Astrocyte (in vitro differentiated cells and primary cell): ENCODE data around the gene TAF11. TPM values are rescaled to one million over a fixed set of nuclear protein-coding genes. Genes with fewer than 3 reads are reported as not detected.

ENCODE experiments used
- DNase-seq: peaks from one replicate; pipeline ENCODE4 v3.0.0-alpha.2; 2010; ENCODE audit warnings: low read depth
- FAIRE-seq: peaks from 2 replicates; lab custom pipeline; 2011; peaks lifted over from hg19 to GRCh38; lab: Jason Lieb, UNC
- H2AFZ ChIP-seq: 2 replicates; pipeline ENCODE4 v1.6.0; 2012; ENCODE audit warnings: low read depth, low read length, inconsistent platforms
- H3K27ac ChIP-seq: 2 replicates; pipeline ENCODE4 v1.5.1; 2011; ENCODE audit warnings: low read depth, low read length, inconsistent platforms
- H3K27me3 ChIP-seq: 2 replicates; pipeline ENCODE4 v1.6.0; 2011; ENCODE audit warnings: low read length, inconsistent platforms; ENCODE audit not compliant: insufficient read depth
- H3K36me3 ChIP-seq: 2 replicates; pipeline ENCODE4 v1.5.1; 2011; ENCODE audit warnings: low read length, inconsistent platforms; ENCODE audit not compliant: insufficient read depth
- H3K4me1 ChIP-seq: 2 replicates; pipeline ENCODE4 v1.5.1; 2011; ENCODE audit warnings: low read length, inconsistent platforms; ENCODE audit not compliant: insufficient read depth
- H3K4me2 ChIP-seq: 2 replicates; pipeline ENCODE4 v1.6.0; 2012; ENCODE audit warnings: low read length, inconsistent platforms
- H3K4me3 ChIP-seq: 2 replicates; pipeline ENCODE4 v1.5.1; 2011; ENCODE audit warnings: low read depth, mild to moderate bottlenecking, low read length, inconsistent platforms; ENCODE audit not compliant: insufficient read depth
- H3K79me2 ChIP-seq: 2 replicates; pipeline ENCODE4 v1.6.0; 2012; ENCODE audit warnings: mild to moderate bottlenecking, low read length, inconsistent platforms; ENCODE audit not compliant: insufficient read depth
- H3K9ac ChIP-seq: 2 replicates; pipeline ENCODE4 v1.6.0; 2012; ENCODE audit warnings: mild to moderate bottlenecking, low read length, inconsistent platforms
- H3K9me3 ChIP-seq: 2 replicates; pipeline ENCODE4 v1.5.1; 2012; ENCODE audit warnings: low read depth, mild to moderate bottlenecking, low read length, inconsistent platforms; ENCODE audit not compliant: insufficient read depth
- H4K20me1 ChIP-seq: 2 replicates; pipeline ENCODE4 v1.6.0; 2012; ENCODE audit warnings: low read length, inconsistent platforms; ENCODE audit not compliant: insufficient read depth
- H3K27ac Mint-ChIP-seq: one replicate; pipeline ENCODE4 v1.8.0; 2021; ENCODE audit warnings: mild to moderate bottlenecking, mixed read lengths; ENCODE audit not compliant: unreplicated experiment
- H3K27me3 Mint-ChIP-seq: one replicate; pipeline ENCODE4 v1.8.0; 2021; ENCODE audit warnings: low read depth, mixed read lengths; ENCODE audit not compliant: unreplicated experiment
- H3K36me3 Mint-ChIP-seq: one replicate; pipeline ENCODE4 v1.8.0; 2021; ENCODE audit warnings: low read depth, mixed read lengths; ENCODE audit not compliant: unreplicated experiment
- H3K4me1 Mint-ChIP-seq: one replicate; pipeline ENCODE4 v1.8.0; 2021; ENCODE audit warnings: low read depth, mixed read lengths; ENCODE audit not compliant: unreplicated experiment
- H3K4me3 Mint-ChIP-seq: one replicate; pipeline ENCODE4 v1.8.0; 2021; ENCODE audit warnings: mild to moderate bottlenecking, moderate library complexity, mixed read lengths; ENCODE audit not compliant: unreplicated experiment
- H3K9me3 Mint-ChIP-seq: one replicate; pipeline ENCODE4 v1.8.0; 2021; ENCODE audit warnings: mild to moderate bottlenecking, mixed read lengths; ENCODE audit not compliant: unreplicated experiment
- CTCF ChIP-seq: IDR thresholded peaks from 2 replicates; pipeline ENCODE4 v1.5.1; 2011; ENCODE audit warnings: low read depth, mild to moderate bottlenecking, inconsistent platforms, low read length, moderate library complexity; ENCODE audit not compliant: insufficient read depth
- EZH2 ChIP-seq: IDR thresholded peaks from 2 replicates; pipeline ENCODE4 v1.6.1; 2012; ENCODE audit warnings: mild to moderate bottlenecking, low read length, inconsistent platforms; ENCODE audit not compliant: insufficient read depth
- total RNA-seq: library from RNA; stranded (reverse); gene quantifications from 2 replicates; pipeline ENCODE4 v1.2.1, GENCODE V29; 2021

Gene TAF11
- total RNA-seq, 1 donor from 2014 or later, result 32.6 TPM

GRCh38 chr6:34897716-34898115 is 9.9 kb upstream of the TAF11 start:
- H3K9ac ChIP-seq, result no peak overlapping the region
- DNase-seq (no peak), FAIRE-seq (no peak)
- H2AFZ ChIP-seq, result no peak overlapping the region
- Mint-ChIP-seq H3K27me3 (no peaks in the 10 kb centered on the region), H3K9me3 (no peaks in the 10 kb centered on the region), H3K4me1 (peaks cover 11% of the 10 kb centered on the region), H3K36me3 (no peaks in the 10 kb centered on the region), H3K27ac (no peak overlapping the region), H3K4me3 (no peak overlapping the region)
- no peaks in the 10 kb centered on the region for H3K9me3 ChIP-seq
- no peak overlapping the region for H3K27ac ChIP-seq
- no peak overlapping the region for H3K4me3 ChIP-seq
- no peak overlapping the region for H3K4me2 ChIP-seq
- peaks cover 31% of the 10 kb centered on the region for H3K79me2 ChIP-seq
- H3K4me1 ChIP-seq, result no peaks in the 10 kb centered on the region
- no peak for TF ChIP-seq EZH2
- no peak for TF ChIP-seq CTCF
- H4K20me1 ChIP-seq, result peaks cover 81% of the 10 kb centered on the region
- H3K27me3 ChIP-seq, result no peaks in the 10 kb centered on the region
- no peaks in the 10 kb centered on the region for H3K36me3 ChIP-seq

- Histone ChIP-seq H4K20me1 (peaks cover 81% of the 10 kb centered on the region), H3K4me3 (no peak overlapping the region), H3K36me3 (no peaks in the 10 kb centered on the region), H3K27ac (no peak overlapping the region), H3K27me3 (no peaks in the 10 kb centered on the region), H3K79me2 (peaks cover 37% of the 10 kb centered on the region), H3K9me3 (no peaks in the 10 kb centered on the region), H2AFZ (no peak overlapping the region), H3K4me1 (no peaks in the 10 kb centered on the region), H3K4me2 (no peak overlapping the region), H3K9ac (no peak overlapping the region)
- Mint-ChIP-seq H3K4me1 (peaks cover 11% of the 10 kb centered on the region), H3K4me3 (no peak overlapping the region), H3K36me3 (no peaks in the 10 kb centered on the region), H3K9me3 (no peaks in the 10 kb centered on the region), H3K27ac (no peak overlapping the region), H3K27me3 (no peaks in the 10 kb centered on the region)
- DNase-seq (no peak), FAIRE-seq (no peak)
- no peak for TF ChIP-seq EZH2
- no peak for TF ChIP-seq CTCF
Measured at GRCh38 chr6:34897130-34897529, 9.3 kb upstream of the TAF11 start.

DNA sequence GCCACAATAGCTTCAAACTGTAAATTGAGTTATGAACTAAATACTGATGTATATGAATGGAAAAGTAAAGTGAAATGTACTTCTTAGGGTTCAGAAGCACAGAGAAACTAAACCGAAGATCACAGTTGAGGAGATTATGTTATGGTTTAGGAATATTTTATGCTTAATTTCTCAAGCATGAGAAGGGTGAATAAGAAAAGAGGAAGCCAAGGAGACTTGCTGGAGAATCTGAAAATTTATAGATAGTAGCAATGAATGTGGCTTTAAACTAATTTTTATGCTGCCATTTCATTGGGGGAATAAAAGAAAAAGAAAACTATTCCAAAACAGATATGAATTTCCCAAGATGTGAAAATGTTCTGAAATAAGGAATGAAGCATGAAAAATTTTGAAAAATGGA is 6.9 kb upstream of the TAF11 start:
- no peak overlapping the region for H2AFZ ChIP-seq
- peaks cover 75% of the 10 kb centered on the region for H4K20me1 ChIP-seq
- peaks cover 46% of the 10 kb centered on the region for H3K79me2 ChIP-seq
- H3K27ac ChIP-seq, result no peak overlapping the region
- no peak overlapping the region for H3K4me2 ChIP-seq
- no peak overlapping the region for H3K4me3 ChIP-seq
- H3K4me1 ChIP-seq, result peaks cover 5% of the 10 kb centered on the region
- H3K4me3 Mint-ChIP-seq, result no peak overlapping the region
- no peak for FAIRE-seq
- no peak for TF ChIP-seq EZH2
- no peak for TF ChIP-seq CTCF
- no peaks in the 10 kb centered on the region for H3K9me3 Mint-ChIP-seq
- H3K9ac ChIP-seq, result no peak overlapping the region
- no peak for DNase-seq
- no peaks in the 10 kb centered on the region for H3K36me3 ChIP-seq
- no peaks in the 10 kb centered on the region for H3K27me3 Mint-ChIP-seq
- H3K27me3 ChIP-seq, result no peaks in the 10 kb centered on the region
- no peaks in the 10 kb centered on the region for H3K9me3 ChIP-seq
- no peak overlapping the region for H3K27ac Mint-ChIP-seq
- peaks cover 3% of the 10 kb centered on the region for H3K4me1 Mint-ChIP-seq
- no peaks in the 10 kb centered on the region for H3K36me3 Mint-ChIP-seq
